Upper lobe of right lung (tissue), 1 donor: ENCODE results near the gene SLC25A21. TPM values are rescaled to one million over a fixed set of nuclear protein-coding genes. Genes with fewer than 3 reads are reported as not detected.
A peak's percentile ranks its signal among the peaks of the same experiment; 100 is the strongest.
"Not testable (repeated sequence)": the region's sequence is repeated elsewhere in the genome, so short reads cannot be mapped to it uniquely, and the experiment has no call there.

Experiments
- ATAC-seq: fragments of 200-7000 bp; cut with Tn5 transposase; one replicate; pipeline ENCODE4 v1.9.1; 2020; ENCODE audit warnings: mild to moderate bottlenecking, moderate library complexity
- DNase-seq: peaks from one replicate; pipeline ENCODE4 v3.0.0-alpha.2; 2020
- H3K27ac ChIP-seq: fragments of 200-600 bp; one replicate; pipeline ENCODE4 v1.8.0; 2022
- H3K27me3 ChIP-seq: fragments of 200-600 bp; one replicate; pipeline ENCODE4 v1.8.0; 2022; ENCODE audit warnings: mild to moderate bottlenecking
- H3K36me3 ChIP-seq: fragments of 200-600 bp; one replicate; pipeline ENCODE4 v1.8.0; 2022
- H3K4me1 ChIP-seq: fragments of 200-600 bp; one replicate; pipeline ENCODE4 v1.8.0; 2022
- H3K4me3 ChIP-seq: fragments of 200-600 bp; one replicate; pipeline ENCODE4 v1.8.0; 2022; ENCODE audit warnings: mild to moderate bottlenecking
- H3K9me3 ChIP-seq: fragments of 200-600 bp; one replicate; pipeline ENCODE4 v1.8.0; 2022
- intact Hi-C: fragments of 100-400 bp; cut with DNase I; formaldehyde crosslinking; loops from one replicate; pipeline ENCODE4 v1.11.0; 2022
- long read RNA-seq: library from polyadenylated mRNA; unstranded; transcript quantifications from one replicate; pipeline ENCODE4 v2.0.0, GENCODE V29; 2021
- total RNA-seq: library from RNA; stranded (reverse); fragmentation: NEBNext Ultra II Directional; extraction: Animal tissue kit (Norgen Biotek cat#: 25700); gene quantifications from one replicate; pipeline ENCODE4 v1.2.1, GENCODE V29; 2021
- TF ChIP-seq, protein P1 (sequence below): fragments of 200-600 bp; IDR thresholded peaks from one replicate; pipeline ENCODE4 v1.8.0; 2022; ENCODE audit warnings: antibody characterized with exemption
- donor health status: DM: no; HTN: yes; CAD: no; lungs with severe emphysema.

SLC25A21 gene
- 0.35 TPM for total RNA-seq
- long read RNA-seq, partial matches to known transcripts, result 2 of 3 reads
- long read RNA-seq, other reads (novel, unspliced or antisense), result 1 of 3 reads

DNA sequence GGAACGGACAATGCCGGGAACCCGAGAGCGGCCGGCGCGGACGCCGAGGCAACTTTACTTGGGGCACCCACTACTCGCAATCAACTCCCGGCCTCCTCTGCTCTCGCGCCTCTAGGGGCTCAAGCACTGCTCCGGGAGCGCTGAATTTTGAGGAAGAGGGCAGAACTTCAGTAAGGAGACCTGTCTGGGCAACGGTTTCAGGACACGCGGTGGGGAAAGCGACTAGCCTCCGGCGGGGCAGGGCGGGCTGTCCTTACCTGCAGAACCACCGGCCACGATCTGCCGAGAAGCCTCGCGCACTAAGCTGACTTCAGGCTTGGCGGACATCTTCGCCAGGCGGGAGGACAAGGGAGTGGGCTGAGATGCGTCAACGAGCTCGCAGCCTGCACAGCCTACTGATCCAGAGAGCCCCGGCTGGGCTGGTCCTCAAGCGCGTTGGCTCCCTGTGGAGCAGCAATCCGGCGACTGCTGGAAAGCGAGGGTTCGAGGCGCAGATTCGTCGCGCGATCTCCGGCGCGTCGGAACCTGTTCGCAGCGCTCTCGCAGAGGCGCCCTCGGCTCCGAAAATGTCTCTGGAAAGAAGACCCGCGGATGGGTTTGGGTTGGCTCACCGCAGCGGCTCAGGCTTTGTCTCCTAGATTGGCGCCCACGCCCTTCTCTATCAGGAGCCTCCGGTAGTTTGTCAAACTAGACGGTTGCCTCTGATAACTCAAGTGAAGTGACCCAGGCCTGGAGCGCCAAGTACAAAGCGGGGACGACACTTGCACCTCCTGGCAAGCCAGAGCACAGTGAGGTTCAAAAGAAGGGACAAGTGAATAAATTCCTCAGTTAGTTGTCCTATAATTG lies at the start of gene SLC25A21:
Gene SLC25A21 (minus strand): TSS at position 583 of the 846 bp plus-strand sequence.
- ATAC-seq, result peak; percentile 96
- H3K4me1 ChIP-seq, result peaks cover 4% of the 10 kb centered on the region
- intact Hi-C loops, result no loop called here
- H3K36me3 ChIP-seq, result no peaks in the 10 kb centered on the region
- peak within 1 kb of the TSS; percentile 93 for H3K27ac ChIP-seq
- H3K4me3 ChIP-seq, result peak within 1 kb of the TSS; percentile 63
- no peaks in the 10 kb centered on the region for H3K27me3 ChIP-seq
- peak; percentile 90 for DNase-seq
- H3K9me3 ChIP-seq, result no peaks in the 10 kb centered on the region
- TF ChIP-seq, protein P1, sequence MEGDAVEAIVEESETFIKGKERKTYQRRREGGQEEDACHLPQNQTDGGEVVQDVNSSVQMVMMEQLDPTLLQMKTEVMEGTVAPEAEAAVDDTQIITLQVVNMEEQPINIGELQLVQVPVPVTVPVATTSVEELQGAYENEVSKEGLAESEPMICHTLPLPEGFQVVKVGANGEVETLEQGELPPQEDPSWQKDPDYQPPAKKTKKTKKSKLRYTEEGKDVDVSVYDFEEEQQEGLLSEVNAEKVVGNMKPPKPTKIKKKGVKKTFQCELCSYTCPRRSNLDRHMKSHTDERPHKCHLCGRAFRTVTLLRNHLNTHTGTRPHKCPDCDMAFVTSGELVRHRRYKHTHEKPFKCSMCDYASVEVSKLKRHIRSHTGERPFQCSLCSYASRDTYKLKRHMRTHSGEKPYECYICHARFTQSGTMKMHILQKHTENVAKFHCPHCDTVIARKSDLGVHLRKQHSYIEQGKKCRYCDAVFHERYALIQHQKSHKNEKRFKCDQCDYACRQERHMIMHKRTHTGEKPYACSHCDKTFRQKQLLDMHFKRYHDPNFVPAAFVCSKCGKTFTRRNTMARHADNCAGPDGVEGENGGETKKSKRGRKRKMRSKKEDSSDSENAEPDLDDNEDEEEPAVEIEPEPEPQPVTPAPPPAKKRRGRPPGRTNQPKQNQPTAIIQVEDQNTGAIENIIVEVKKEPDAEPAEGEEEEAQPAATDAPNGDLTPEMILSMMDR, result no peak

DNA sequence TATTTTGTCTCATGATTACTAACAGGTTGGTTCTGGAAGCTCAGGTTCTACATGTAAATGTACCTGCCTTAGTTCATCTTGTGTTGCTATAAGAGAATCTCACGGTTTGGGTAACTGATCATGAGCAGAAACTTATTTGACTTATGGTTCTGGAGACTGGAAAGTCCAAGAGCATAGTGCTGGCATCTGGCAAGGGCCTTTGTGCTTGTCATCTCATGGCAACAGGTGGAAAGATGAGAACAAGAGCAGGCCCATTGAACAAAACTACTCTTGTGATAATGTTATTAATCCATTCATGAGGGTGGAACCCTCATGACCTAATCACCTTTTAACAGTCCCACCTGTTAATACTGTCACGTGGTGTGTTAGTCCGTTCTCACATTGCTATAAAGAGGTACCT lies 48.7 kb upstream of the SLC25A21 start:
- H3K9me3 ChIP-seq, result no peaks in the 10 kb centered on the region
- no peaks in the 10 kb centered on the region for H3K36me3 ChIP-seq
- no peaks in the 10 kb centered on the region for H3K27me3 ChIP-seq
- intact Hi-C loops, result no loop called here
- H3K27ac ChIP-seq, result no peak overlapping the region
- ATAC-seq (no peak), DNase-seq (no peak)
- TF ChIP-seq, protein P1, result no peak
- H3K4me1 ChIP-seq, result no peaks in the 10 kb centered on the region
- no peak overlapping the region for H3K4me3 ChIP-seq

DNA sequence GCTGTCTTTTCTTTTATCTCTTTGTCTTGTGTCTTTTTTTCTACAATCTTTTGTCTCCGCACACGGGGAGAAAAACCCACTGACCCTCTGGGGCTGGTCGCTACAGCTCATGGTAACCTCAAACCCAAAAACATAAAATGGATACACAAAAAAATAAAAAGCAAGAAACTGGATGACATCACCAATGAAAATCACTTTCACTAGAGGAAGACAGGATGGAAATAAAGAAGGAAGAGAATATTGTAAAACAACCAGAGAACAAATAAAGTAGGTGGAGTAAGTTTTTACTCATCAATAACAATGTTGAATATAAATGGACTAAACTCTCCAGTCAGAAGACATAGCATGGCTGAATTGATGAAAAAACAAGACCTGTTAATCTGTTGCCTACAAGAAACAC lies 42.9 kb upstream of the SLC25A21 start:
- Histone ChIP-seq H3K27ac (no peak overlapping the region), H3K36me3 (no peaks in the 10 kb centered on the region), H3K27me3 (no peaks in the 10 kb centered on the region), H3K4me1 (no peaks in the 10 kb centered on the region), H3K9me3 (no peaks in the 10 kb centered on the region), H3K4me3 (no peak overlapping the region)
- ATAC-seq, result no peak
- intact Hi-C loops, result no loop called here
- TF ChIP-seq, protein P1, result no peak
- no peak for DNase-seq

DNA sequence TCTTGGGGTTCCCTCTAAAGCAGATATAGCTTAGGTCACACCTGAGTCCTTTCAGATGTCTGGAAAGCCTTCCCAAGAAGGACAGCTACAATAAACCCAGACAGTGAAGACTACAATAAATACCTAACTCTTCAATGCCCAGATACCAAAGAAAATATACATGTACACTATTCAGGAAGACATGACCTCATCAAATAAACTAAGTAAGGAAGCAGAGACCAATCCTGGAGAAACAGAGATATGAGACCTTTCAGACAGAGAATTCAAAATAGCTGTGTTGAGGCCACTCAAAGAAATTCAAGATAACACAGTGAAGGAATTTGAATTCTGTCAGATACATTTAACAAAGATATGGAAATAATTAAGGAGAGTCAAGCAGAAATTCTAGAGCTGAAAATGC lies 40.6 kb upstream of the SLC25A21 start:
- Histone ChIP-seq H3K27me3 (no peaks in the 10 kb centered on the region), H3K9me3 (no peaks in the 10 kb centered on the region), H3K36me3 (no peaks in the 10 kb centered on the region), H3K27ac (no peak overlapping the region), H3K4me1 (no peaks in the 10 kb centered on the region), H3K4me3 (no peak overlapping the region)
- TF ChIP-seq, protein P1, result no peak
- ATAC-seq (no peak), DNase-seq (no peak)
- intact Hi-C loops, result no loop called here

DNA sequence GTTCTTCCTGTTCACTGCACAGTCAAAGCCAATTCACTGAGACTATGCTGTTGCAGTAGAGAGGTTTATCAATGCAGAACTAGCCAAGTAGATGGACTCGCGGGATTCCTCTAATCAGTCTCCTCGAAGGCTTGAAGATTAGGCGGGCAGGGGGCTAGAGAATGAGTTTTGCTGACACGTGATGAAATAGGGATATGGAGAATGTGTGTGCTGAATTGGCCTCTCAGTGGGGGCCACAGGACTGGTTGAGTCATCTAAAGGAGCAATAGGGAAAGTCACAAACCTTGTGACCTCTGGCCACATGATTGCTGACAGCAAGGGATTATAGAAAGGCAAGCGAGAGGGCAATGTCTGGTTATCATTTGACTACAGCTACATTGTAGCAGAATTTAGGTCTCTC lies 38.0 kb upstream of the SLC25A21 start:
- no peaks in the 10 kb centered on the region for H3K4me1 ChIP-seq
- TF ChIP-seq, protein P1, result no peak

DNA sequence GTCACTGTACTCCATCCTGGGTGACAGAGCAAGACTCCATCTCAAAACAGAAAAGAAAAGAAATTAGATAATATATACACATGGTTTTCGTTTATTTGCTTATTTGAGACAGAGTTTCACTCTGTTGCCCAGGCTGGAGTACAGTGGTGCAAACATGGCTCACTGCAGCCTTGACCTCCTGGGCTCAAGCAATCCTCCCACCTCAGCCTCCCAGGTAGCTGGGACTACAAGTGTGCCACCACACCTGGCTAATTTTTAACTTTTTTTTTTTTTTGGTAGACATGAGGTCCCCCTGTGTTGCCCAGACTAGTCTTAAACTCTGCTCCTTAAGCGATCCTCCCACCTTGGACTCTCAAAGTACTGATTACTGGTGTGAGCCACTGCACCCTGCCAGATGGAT lies 37.2 kb upstream of the SLC25A21 start:
- intact Hi-C loops, H3K27me3 ChIP-seq, ATAC-seq, H3K4me3 ChIP-seq, H3K36me3 ChIP-seq, H3K4me1 ChIP-seq, DNase-seq, H3K27ac ChIP-seq, H3K9me3 ChIP-seq: not testable (repeated sequence)

More for the DNA sequence above, 38.0 kb upstream of the SLC25A21 start:
- DNase-seq (no peak), ATAC-seq (no peak)
- Histone ChIP-seq H3K4me3 (no peak overlapping the region), H3K27me3 (no peaks in the 10 kb centered on the region), H3K9me3 (no peaks in the 10 kb centered on the region), H3K27ac (no peak overlapping the region), H3K36me3 (no peaks in the 10 kb centered on the region)
- intact Hi-C loops, result no loop called here

DNA sequence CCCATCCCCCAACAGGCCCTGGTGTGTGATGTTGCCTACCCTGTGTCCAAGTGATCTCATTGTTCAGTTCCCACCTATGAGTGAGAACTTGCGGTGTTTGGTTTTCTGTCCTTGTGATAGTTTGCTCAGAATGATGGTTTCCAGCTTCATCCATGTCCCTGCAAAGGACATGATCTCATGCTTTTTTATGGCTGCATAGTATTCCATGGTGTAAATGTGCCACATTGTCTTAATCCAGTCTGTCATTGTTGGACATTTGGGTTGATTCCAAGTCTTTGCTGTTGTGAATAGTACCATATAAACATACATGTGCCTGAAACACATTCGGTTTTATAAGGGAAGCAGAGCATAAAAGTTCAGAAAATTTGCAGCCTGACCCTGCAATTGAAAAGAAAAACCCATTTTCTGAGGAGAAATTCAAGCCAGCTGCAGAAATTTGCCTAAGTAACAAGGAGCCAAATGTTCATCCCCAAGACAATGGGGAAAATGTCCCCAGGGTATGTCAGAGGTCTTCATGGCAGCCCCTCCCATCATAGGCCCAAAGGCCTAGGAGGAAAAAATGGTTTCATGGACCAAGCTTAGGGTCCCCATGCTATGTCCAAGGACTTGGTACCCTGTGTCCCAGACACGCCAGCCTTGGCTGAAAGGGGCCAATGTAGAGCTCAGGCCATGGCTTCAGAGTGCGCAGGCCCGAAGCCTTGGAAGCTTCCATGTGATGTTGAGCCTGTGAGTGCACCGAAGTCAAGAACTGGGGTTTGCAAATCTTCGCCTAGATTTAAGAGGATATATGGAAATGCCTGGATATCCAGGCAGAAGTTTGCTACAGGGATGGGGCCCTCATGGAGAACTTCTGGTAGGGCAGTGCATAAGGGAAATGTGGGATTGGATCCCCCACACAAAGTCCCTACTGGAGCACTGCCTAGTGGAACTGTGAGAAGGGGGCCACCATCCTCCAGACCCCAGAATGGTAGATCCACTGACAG lies 33.5 kb upstream of the SLC25A21 start:
- H3K9me3 ChIP-seq, H3K4me1 ChIP-seq, intact Hi-C loops, ATAC-seq, DNase-seq, H3K27me3 ChIP-seq, H3K36me3 ChIP-seq, H3K27ac ChIP-seq, H3K4me3 ChIP-seq: not testable (repeated sequence)
